Caco-2 (cell line): Measurements from ENCODE around the gene MEGF8. TPM values are rescaled to one million over a fixed set of nuclear protein-coding genes. Genes with fewer than 3 reads are reported as not detected.

Source experiments
- BruUV-seq: library from RNA; stranded (reverse); fragments of 400-500 nt; replicated peaks from 2 replicates; lab custom pipeline; 2021; lab: Mats Ljungman, UMichigan
- CTCF ChIA-PET: fragments of 300-600 bp; sonication (Branson Sonifier 250); formaldehyde crosslinking; loops from one replicate; lab custom pipeline; 2022; ENCODE audit warnings: antibody characterized with exemption; lab: Charles Lee
- POLR2A ChIA-PET: fragments of 300-600 bp; sonication (Branson Sonifier 250); formaldehyde crosslinking; loops from one replicate; lab custom pipeline; 2022; ENCODE audit warnings: antibody characterized with exemption; lab: Charles Lee
- DNase-seq, 2 experiments: peaks; one replicate each; pipeline versions ENCODE4 v3.0.0 to v3.0.0-alpha.2; 2020 to 2022
- H3K27me3 ChIP-seq: replicated peaks from 2 replicates; pipeline ENCODE4 v1.6.0; 2011; ENCODE audit warnings: low read length; ENCODE audit not compliant: control insufficient read depth, insufficient read depth
- H3K36me3 ChIP-seq: 2 replicates; pipeline ENCODE4 v1.5.1; 2011; ENCODE audit warnings: low read length; ENCODE audit not compliant: control insufficient read depth, insufficient read depth
- H3K4me1 ChIP-seq: fragments of 250-450 bp; sonication (Bioruptor Pico); 2 replicates; pipeline ENCODE4 v1.5.1; 2020; ENCODE audit warnings: mild to moderate bottlenecking
- H3K4me3 ChIP-seq: 2 replicates; pipeline ENCODE4 v1.5.1; 2011; ENCODE audit warnings: low read depth, mild to moderate bottlenecking, control low read depth, low read length
- H3K9me3 ChIP-seq: fragments of 250-450 bp; sonication (Bioruptor Pico); 2 replicates; pipeline ENCODE4 v1.5.1; 2020; ENCODE audit warnings: mild to moderate bottlenecking, moderate library complexity
- H3K27ac Mint-ChIP-seq: one replicate; pipeline ENCODE4 v1.8.0; 2022; ENCODE audit warnings: mixed read lengths; ENCODE audit not compliant: unreplicated experiment
- H3K27me3 Mint-ChIP-seq: one replicate; pipeline ENCODE4 v1.8.0; 2022; ENCODE audit warnings: mixed read lengths; ENCODE audit not compliant: insufficient read depth, unreplicated experiment
- H3K36me3 Mint-ChIP-seq: one replicate; pipeline ENCODE4 v1.8.0; 2022; ENCODE audit warnings: mild to moderate bottlenecking, mixed read lengths; ENCODE audit not compliant: insufficient read depth, unreplicated experiment
- H3K4me1 Mint-ChIP-seq: one replicate; pipeline ENCODE4 v1.8.0; 2022; ENCODE audit warnings: low read depth, mixed read lengths; ENCODE audit not compliant: unreplicated experiment
- H3K4me3 Mint-ChIP-seq: one replicate; pipeline ENCODE4 v1.8.0; 2022; ENCODE audit warnings: mild to moderate bottlenecking, moderate library complexity, mixed read lengths; ENCODE audit not compliant: unreplicated experiment
- H3K9me3 Mint-ChIP-seq: one replicate; pipeline ENCODE4 v1.8.0; 2022; ENCODE audit warnings: mixed read lengths; ENCODE audit not compliant: unreplicated experiment
- CTCF ChIP-seq, 2 experiments: fragments of 200-600 bp in 1 of 2; IDR thresholded peaks; 1 replicate in 1 of 2; 2 replicates in 1 of 2; pipeline versions ENCODE4 v1.5.1 to v1.8.0; 2011 to 2022; ENCODE audit warnings: antibody characterized with exemption in 1 of 2, control low read depth in 1 of 2, inconsistent platforms in 1 of 2, low read depth in 1 of 2, low read length in 1 of 2, mild to moderate bottlenecking in 1 of 2, moderate library complexity in 1 of 2; ENCODE audit not compliant: insufficient read depth in 1 of 2, severe bottlenecking in 1 of 2, unreplicated experiment in 1 of 2
- intact Hi-C: fragments of 100-400 bp; cut with micrococcal nuclease; formaldehyde crosslinking; loops from one replicate; pipeline ENCODE4 v1.10.0; 2022; ENCODE audit not compliant: unreplicated experiment
- total RNA-seq: library from RNA; stranded (reverse); gene quantifications from 2 replicates; pipeline ENCODE4 v1.2.3, GENCODE V29; 2022

The MEGF8 gene
- total RNA-seq, 1 experiment from 2014 or later = 17.9 TPM

DNA sequence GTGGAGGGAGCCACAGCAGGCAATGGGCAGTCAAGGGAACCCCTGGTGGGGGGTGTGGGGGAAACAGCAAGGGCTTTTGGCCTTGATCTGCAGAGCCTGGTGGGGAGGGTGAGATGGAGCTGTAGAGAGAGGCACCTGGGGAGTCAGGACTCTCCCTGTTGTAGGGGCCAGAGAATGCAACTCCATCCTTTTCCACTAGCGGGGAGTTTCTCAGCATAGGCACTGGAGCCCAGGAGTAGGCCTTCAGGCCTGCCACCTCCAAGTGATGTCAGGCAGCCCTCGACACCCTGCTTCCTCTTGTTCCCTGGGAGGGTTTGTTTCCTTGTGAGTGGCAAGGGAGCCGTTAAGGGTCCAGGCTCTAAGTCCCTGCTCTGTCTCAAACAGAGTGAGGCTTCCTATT, 25.0 kb downstream of the MEGF8 start:
- no peak overlapping the region for H3K4me3 ChIP-seq
- DNase-seq = no peak
- no peaks in the 10 kb centered on the region for H3K27me3 ChIP-seq
- peaks cover 7% of the 10 kb centered on the region for H3K36me3 Mint-ChIP-seq
- no peaks in the 10 kb centered on the region for H3K4me1 Mint-ChIP-seq
- ChIA-PET CTCF (no interaction called here), POLR2A (no interaction called here)
- intact Hi-C loops = no loop called here
- H3K27ac Mint-ChIP-seq = no peak overlapping the region
- no peaks in the 10 kb centered on the region for H3K9me3 ChIP-seq
- H3K36me3 ChIP-seq = no peaks in the 10 kb centered on the region; the same call in 1 of the 2 replicates
- no peaks in the 10 kb centered on the region for H3K27me3 Mint-ChIP-seq
- BruUV-seq = no TSS peak
- H3K4me3 Mint-ChIP-seq = no peak overlapping the region
- H3K9me3 Mint-ChIP-seq = no peaks in the 10 kb centered on the region
- TF ChIP-seq CTCF (IDR thresholded peaks at IDR 0.05; ENCODE audit: insufficient read depth in 1 of 2, low read depth in 1 of 2, low read length in 1 of 2, severe bottlenecking in 1 of 2, unreplicated experiment in 1 of 2) = no peak
- no peaks in the 10 kb centered on the region for H3K4me1 ChIP-seq

GRCh38 chr19:42351079-42351735, 25.8 kb downstream of the MEGF8 start:
- DNase-seq = no peak
- POLR2A ChIA-PET = no interaction called here
- no peak for TF ChIP-seq CTCF (IDR thresholded peaks at IDR 0.05; ENCODE audit: insufficient read depth in 1 of 2, low read depth in 1 of 2, low read length in 1 of 2, severe bottlenecking in 1 of 2, unreplicated experiment in 1 of 2)

DNA sequence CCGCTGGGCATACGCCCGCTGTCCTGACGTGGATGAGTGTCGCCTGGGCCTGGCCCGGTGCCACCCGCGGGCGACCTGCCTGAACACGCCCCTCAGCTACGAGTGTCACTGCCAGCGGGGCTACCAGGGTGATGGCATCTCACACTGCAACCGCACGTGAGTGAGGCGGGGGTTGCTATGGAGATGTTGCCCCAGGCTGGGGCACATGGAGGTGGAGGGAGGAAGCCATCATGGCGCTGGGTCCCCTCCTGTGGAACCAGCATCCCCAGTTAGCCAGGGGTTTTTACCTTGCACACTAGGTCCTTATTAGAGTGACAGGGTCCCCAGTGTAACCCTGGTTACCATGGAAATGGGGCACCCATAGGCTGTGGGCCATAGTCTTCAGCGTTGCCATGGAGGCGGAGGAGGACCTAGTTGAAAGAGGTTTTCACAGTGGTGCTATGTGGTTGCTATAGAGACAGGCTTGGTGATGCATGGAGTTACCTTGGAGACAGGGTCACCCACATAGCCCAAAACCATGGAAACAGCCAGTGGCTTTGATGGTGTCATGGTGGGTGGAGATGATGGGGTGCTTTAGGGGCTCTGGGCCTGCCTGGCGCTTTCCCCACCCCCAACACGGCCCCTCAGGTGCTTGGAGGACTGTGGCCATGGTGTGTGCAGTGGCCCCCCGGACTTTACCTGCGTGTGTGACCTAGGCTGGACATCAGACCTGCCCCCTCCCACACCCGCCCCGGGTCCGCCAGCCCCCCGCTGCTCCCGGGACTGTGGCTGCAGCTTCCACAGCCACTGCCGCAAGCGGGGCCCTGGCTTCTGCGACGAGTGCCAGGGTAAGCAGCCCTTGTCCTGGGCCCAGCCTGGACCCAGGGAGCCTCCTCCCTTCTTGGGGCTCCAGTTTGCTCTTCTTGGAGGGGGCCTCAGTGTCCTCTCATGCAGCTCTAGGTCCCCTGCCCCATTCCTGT, 27.1 kb downstream of the MEGF8 start:
- Mint-ChIP-seq H3K27me3 (no peaks in the 10 kb centered on the region), H3K4me3 (no peak overlapping the region), H3K27ac (no peak overlapping the region), H3K9me3 (no peaks in the 10 kb centered on the region), H3K36me3 (peaks cover 7% of the 10 kb centered on the region), H3K4me1 (peaks cover 2% of the 10 kb centered on the region)
- Histone ChIP-seq H3K9me3 (no peaks in the 10 kb centered on the region), H3K27me3 (no peaks in the 10 kb centered on the region), H3K4me1 (peaks cover 1% of the 10 kb centered on the region; the same call in 1 of the 2 replicates), H3K4me3 (no peak overlapping the region), H3K36me3 (no peaks in the 10 kb centered on the region; the same call in 1 of the 2 replicates)
- no TSS peak for BruUV-seq
- no peak for DNase-seq
- TF ChIP-seq CTCF (IDR thresholded peaks at IDR 0.05; ENCODE audit: insufficient read depth in 1 of 2, low read depth in 1 of 2, low read length in 1 of 2, severe bottlenecking in 1 of 2, unreplicated experiment in 1 of 2) = no peak
- intact Hi-C loops = no loop called here
- POLR2A ChIA-PET = no interaction called here
- CTCF ChIA-PET = no interaction called here

More at GRCh38 chr19:42351079-42351735, 25.8 kb downstream of the MEGF8 start:
- BruUV-seq = no TSS peak
- Mint-ChIP-seq H3K27me3 (no peaks in the 10 kb centered on the region), H3K36me3 (peaks cover 7% of the 10 kb centered on the region), H3K4me1 (no peaks in the 10 kb centered on the region), H3K9me3 (no peaks in the 10 kb centered on the region), H3K4me3 (no peak overlapping the region), H3K27ac (no peak overlapping the region)
- Histone ChIP-seq H3K27me3 (no peaks in the 10 kb centered on the region), H3K4me1 (no peaks in the 10 kb centered on the region), H3K9me3 (no peaks in the 10 kb centered on the region), H3K4me3 (no peak overlapping the region), H3K36me3 (no peaks in the 10 kb centered on the region; the same call in 1 of the 2 replicates)
- intact Hi-C loops = no loop called here
- CTCF ChIA-PET = no interaction called here
